GM10266 (cell line): Measurements from ENCODE around the gene DDHD1.
"Not testable (repeated sequence)": the region's sequence is repeated elsewhere in the genome, so short reads cannot be mapped to it uniquely, and the experiment has no call there.

ENCODE experiments used
- DNase-seq: peaks from one replicate; pipeline ENCODE4 v3.0.0; 2012; ENCODE audit errors: extremely low spot score
- TF ChIP-seq, protein P1 (sequence below): IDR thresholded peaks from 2 replicates; pipeline ENCODE4 v1.5.1; 2012; ENCODE audit warnings: mild to moderate bottlenecking, low read depth; ENCODE audit not compliant: control insufficient read depth, insufficient read depth; ENCODE audit errors: missing control alignments

The DDHD1 gene

DNA sequence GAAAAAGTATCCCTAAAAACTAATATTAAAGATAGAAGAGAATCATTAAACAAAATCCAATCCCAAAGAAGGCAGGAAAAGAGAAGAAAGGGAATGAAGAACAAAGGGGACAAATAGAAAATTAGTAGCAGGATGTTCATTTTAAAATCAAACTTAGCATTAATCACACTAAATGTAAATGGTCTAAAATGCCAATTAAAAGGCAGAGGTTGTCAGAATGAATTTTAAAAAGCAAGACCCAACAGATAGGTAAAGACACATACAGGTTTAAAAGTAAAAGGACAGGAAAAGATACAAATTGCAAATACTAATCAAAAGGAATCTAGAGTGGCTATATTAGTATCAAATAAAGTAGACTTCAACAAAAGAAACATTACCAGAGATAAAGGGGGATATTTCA lies 12.5 kb downstream of the DDHD1 start:
- TF ChIP-seq, protein P1, sequence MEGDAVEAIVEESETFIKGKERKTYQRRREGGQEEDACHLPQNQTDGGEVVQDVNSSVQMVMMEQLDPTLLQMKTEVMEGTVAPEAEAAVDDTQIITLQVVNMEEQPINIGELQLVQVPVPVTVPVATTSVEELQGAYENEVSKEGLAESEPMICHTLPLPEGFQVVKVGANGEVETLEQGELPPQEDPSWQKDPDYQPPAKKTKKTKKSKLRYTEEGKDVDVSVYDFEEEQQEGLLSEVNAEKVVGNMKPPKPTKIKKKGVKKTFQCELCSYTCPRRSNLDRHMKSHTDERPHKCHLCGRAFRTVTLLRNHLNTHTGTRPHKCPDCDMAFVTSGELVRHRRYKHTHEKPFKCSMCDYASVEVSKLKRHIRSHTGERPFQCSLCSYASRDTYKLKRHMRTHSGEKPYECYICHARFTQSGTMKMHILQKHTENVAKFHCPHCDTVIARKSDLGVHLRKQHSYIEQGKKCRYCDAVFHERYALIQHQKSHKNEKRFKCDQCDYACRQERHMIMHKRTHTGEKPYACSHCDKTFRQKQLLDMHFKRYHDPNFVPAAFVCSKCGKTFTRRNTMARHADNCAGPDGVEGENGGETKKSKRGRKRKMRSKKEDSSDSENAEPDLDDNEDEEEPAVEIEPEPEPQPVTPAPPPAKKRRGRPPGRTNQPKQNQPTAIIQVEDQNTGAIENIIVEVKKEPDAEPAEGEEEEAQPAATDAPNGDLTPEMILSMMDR: no peak
- no peak for DNase-seq

DNA sequence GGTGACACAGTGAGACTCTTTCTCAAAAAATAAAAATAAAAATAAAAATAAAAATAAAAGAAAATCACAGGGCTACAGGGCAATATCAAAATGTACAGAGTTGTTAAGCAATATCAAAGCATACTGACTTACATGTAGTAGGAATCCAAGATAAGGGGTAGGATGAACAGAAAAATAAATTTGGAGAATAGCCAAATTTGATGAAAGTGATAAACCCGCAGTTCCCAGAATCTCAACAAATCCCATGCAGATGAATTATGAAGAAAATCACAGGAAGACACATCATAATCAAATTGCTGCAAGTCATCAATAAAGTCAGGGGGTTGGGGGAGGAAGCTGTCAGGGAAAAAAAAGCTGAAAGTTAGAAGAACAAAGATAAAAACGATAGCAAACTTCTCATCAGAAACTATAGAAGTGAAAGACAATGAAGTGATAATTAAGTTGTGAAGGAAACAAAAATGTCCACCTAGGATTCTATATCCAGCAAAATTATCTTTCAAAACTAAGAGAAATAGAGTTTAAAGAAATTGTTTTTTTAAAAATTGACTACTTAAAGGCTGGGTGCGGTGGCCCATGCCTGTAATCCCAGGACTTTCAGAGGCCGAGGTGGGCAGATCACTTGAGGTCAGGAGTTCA lies 15.4 kb downstream of the DDHD1 start:
- no peak for DNase-seq
- TF ChIP-seq, protein P1: no peak

GRCh38 chr14:53130491-53130890 lies 22.6 kb downstream of the DDHD1 start:
- not testable (repeated sequence) for DNase-seq

DNA sequence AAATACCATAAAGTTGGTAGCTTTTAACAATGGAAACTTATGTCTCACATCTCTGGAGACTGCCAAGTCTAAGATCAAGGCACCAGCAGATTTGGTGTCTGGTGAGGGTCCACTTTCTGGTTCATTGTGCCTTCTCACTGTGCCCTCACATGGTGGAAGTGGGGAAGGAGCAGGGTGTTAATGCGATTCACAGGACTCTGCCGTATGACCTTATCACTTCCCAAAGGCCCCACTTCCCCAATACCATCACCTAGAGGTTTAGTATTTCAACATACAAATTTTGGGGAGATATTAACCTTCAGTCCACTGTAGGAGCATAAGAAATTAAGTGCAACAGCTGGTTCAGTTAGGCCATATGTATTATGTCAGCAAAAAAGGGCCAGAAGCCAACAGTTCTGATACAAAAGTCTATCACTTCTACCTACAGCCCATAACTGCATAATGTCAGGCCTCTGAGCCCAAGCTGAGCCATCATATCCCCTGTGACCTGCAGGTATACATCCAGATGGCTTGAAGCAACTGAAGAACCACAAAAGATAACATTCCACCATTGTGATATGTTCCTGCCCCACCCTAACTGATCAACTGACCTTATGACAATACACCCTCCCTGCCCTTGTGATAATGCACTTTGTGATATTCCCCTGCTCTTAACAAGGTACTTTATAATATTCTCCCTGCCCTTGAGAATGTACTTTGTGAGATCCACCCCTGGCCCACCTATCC lies 24.7 kb downstream of the DDHD1 start:
- no peak for DNase-seq
- TF ChIP-seq, protein P1: no peak

DNA sequence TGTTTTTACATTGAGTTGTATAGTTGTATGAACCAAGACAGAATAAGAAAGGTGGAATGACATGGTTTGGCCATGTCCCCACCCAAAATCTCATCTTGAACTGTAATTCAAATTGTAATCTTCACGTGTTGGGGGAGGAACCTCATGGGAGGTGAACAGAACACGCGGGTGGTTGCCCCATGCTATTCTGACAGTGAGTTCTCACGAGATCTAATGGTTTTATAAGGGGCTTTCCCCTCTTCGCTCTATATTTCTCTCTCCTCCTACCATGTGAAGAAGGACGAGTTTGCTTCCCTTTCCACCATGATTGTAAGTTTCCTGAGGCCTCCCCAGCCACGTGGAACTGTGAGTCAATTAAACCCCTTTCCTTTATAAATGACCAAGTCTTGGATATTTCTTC lies 25.3 kb downstream of the DDHD1 start:
- no peak for DNase-seq
- TF ChIP-seq, protein P1: no peak

GRCh38 chr14:53127151-53127550 lies 26.0 kb downstream of the DDHD1 start:
- no peak for DNase-seq
- TF ChIP-seq, protein P1: no peak

- no peak for DNase-seq
- TF ChIP-seq, protein P1: no peak
These were observed 26.4 kb downstream of the DDHD1 start for GRCh38 chr14:53126731-53127130.
